Limb (tissue), 2 donors: ENCODE results near the gene VDAC1.
"Not testable (repeated sequence)": the region's sequence is repeated elsewhere in the genome, so short reads cannot be mapped to it uniquely, and the experiment has no call there.

Experiments
- DNase-seq, 2 donors: peaks; one replicate each; pipeline ENCODE4 v3.0.0-alpha.2; 2016; ENCODE audit errors: extremely low spot score in 2 of 2

The VDAC1 gene

GRCh38 chr5:133995883-133996563, 8.8 kb downstream of the VDAC1 start:
- DNase-seq, result no peak

DNA sequence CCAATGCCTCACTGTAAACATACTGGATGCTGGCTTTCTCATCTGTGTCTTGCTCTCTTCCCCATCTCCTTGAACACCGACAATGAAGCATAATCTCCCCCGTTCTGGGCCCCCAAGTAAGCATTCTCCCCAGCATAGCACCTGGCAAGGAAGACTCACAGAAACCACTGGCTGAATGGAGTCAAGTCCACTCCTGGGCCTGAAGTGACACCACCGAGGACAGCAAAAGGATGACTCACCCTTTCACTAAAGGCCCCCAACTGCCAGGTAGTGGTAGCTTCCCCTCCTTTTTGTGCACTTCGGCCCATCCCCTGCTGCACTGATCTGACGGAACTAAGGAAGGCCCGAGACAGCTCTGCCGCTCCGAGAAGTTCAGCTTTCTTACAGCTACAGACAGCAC, 9.4 kb downstream of the VDAC1 start:
- no peak for DNase-seq

DNA sequence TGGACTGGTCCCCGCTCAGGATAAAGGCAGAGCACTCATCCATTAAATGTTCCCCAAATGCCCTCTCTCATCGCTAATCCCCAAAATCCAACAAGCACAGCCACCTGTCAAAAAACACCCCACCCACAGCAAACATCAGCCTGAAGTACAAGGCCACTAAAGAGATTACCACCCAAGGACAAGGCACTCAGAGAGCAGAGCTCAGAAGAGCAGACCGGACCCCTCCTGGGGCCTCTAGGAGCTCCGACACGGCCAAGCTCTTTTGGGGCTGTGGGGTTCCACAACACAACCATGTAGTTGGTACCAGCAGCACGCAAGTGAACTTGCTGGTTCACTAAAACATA, 9.8 kb downstream of the VDAC1 start:
- no peak for DNase-seq

DNA sequence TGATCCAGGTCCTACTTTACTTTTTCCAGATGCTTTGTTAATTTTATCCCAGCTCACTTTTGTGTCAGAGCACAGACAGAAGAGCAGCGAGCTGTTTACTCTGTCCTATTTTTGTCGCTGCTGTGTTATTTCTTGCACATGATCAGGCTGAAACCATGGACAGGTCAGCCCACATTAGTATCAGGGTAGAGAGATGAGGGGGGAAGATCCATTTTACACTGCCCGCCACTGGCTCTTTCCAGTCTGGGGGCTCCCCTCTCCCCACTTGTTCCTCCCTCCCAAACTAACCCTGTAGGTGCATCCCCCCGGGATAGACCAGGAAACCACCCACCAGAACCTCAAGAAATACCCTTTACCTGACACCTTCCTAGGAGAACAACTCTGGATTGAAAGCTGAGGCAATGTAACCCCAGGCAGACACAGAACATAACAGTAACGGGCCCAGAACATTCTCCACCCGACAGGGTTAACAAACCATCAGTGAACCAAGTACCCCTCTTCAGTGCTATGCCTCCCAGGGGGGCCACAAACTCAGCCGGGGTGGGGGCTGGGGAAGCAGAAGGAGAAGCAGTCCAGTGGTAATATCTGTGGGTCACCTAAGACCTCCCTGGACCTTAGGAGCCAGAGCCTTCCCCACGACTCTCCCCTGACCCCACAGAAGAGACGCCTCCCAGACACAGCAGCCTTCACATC, 10.3 kb downstream of the VDAC1 start:
- no peak for DNase-seq

DNA sequence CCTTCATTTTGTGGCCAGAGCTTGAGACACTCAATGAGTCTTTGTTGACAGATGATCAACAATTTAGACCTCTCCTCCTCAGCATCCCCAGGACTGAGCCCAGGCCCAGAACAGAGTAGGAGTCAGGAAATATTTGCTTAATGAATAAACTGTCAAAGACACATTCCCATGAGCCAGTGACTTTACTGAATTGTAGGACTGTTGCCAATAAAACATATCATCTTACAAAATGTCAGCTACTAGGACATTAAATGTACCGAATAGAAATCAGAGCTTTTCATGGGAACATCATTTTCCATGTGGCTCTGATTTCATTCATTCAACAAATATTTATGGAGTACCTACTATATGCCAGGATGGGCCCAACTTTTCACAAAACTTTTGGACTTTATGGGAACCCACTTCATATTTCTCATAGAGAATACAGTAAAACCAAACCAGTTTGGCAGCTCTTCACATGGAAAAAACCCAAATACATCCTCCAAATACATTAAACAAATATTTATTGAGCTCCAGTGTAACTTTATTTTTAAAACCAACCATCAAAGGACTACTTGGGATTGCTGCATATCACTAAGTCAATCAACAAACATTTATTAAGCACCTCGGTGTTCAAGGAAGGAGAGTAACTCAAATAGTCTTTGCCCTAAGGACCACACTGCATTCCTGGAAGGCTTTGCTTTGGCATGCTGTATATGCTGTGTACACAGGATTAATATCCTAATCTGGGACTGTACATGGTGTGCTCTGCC, 11.4 kb downstream of the VDAC1 start:
- no peak for DNase-seq

- DNase-seq, result no peak
Measured at GRCh38 chr5:133992429-133993155, 12.2 kb downstream of the VDAC1 start.

DNA sequence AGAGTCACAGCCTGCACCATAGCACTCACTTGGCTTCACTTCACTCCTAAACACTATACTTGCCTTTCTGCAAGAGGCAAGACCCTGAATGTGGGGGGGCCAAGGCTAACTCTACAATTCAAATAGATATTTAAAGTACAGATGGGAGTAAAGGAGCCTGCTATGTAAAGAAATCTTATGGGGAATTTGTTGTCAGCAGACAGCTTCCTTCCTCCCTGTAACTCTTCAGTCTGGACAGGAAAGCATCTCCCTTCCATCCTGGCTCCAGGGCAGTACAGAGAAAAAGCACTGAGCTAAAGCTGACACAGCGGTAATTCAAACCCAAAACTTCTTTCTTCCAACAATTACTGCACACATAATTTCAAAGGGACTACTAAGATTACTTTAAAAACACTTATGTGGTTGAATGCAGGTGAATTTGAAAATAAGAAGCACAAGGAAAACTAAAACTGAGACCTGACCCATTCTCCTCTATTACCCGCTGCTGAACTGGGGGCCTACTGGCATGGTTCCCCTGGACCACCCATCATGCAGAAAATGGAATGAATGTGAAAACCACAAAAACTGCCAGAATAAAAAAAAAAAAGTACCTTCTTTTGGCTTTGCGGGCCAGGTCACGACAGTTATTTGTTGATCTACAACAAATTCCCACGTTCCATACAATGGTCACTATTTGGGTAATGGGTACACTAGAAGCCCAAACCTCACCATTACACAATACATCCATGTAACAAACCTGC, 13.4 kb downstream of the VDAC1 start:
- DNase-seq, result no peak

- no peak for DNase-seq
Measured at GRCh38 chr5:133990396-133990795, 14.4 kb downstream of the VDAC1 start.

- no peak for DNase-seq
Measured at GRCh38 chr5:133985540-133986180, 19.1 kb downstream of the VDAC1 start.

DNA sequence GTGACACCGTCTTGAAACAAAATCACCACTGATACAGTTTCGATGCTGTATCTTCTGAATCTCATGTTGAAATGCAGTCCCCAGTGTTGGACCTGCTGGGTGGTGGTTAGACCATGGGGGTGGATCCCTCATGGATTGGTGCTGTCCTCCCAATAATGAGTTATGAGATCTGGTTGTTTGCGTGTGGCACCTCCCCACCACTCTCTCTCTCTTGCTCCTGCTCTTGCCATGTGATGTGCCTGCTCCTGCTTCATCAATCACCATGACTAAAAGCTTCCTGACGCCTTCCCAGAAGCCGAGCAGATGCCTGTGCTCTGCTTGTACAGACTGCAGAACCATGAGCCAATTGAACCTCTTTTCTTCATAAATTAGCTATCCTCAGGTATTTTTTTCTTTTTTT, 21.1 kb downstream of the VDAC1 start:
- DNase-seq, result no peak

GRCh38 chr5:133981714-133982113, 23.1 kb downstream of the VDAC1 start:
- no peak for DNase-seq

DNA sequence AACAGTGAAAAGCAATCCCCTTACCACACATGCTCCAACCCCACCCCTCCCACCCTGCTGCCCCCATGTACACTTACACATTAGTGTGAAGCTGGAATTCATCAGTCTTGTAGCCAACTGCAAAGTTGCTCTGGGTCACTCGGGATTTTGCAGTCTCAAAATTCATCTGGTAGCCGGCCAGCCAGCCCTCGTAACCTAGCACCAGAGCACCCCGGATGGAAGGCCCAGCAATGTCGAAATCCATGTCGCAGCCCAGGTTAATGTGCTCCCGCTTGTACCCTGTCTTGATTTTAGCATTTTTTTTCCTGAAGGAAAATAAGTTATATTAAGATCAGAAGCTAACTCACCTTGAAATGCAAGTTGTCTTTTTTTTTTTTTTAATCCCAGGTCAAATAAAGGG, 24.1 kb downstream of the VDAC1 start:
- no peak for DNase-seq

DNA sequence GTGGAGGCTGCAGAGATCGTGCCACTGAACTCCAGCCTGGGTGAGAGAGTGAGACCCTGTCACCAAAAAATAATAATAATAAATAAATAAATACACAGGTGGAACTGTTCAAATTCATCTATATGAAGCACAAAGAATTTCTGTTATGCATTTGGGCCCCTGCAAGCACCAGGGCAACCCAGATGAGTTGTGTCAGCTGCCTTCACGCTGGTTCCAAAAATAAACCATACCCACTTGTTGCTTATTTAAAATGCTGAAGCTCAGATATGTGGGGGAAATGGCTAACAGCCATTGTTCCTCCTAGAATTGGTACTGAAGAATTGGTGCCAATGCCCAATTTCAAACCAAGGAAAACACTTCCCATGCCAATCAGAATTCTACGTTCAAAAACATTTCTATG, 25.8 kb downstream of the VDAC1 start:
- peak in 1 of 2 donors; percentile 13 for DNase-seq

DNA sequence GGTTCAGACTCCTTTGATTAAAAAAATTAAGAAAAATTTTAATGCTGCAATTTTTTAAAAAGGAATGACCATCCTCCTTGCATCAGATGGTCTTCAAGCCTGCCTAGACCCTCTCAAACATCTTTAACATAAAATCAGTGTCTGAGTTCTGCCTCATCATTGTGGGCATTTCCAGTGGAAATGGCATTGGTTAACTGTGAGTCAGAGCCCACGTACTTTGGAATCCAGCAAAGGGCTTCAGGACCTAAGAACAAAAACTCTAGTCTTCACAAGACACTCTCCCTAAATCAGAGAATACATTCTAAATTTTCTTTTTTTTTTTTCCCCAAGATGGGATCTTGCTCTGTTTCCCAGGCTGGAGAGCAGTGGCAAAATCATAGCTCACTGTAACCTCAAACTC, 26.9 kb downstream of the VDAC1 start:
- no peak for DNase-seq

DNA sequence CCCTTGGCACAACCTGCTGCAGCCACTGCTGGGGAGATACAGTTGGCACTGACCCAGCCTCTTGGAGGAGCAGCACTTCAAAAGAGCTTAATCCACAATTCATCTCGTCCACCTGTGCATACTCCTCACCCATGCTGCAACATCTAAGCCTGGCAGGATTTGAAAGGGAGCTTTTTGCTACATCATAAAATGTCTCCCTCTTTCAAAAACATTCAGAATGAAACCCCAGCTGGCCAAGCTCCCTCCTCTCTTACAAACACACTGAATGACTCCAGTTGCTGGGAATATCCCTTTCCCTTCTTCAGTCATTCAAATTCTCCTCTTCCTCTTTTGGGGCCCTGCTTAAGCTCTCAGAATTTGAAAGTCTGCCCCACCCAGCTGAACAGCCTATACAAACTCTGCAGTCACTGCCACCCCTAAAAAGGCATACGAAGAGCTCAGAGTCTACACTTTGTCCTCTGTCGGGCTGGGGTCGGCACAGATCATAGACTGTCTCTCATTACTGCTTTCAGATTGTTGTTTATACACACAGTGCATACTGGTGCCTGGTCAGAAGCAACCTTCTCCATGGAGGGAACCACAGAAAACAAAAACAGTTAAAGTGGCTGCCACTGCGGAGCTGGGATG, 27.5 kb downstream of the VDAC1 start:
- peak in 1 of 2 donors; percentile 25 for DNase-seq

DNA sequence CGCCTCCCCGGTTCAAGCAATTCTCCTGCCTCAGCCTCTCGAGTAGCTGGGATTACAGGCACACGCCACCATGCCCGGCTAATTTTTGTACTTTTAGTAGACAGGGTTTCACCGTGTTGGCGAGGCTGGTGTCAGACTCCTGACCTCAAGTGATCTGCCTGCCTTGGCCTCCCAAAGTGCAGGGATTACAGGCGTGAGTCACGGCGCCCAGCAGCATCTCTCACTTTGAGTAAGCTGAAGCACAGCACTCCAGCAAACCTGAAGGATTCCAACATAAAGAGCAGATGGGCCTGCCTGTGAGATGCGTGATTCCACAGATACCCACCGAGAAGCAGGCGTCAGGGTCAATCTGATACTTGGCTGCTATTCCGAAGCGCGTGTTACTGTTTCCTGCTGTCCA, 29.2 kb downstream of the VDAC1 start:
- DNase-seq, result not testable (repeated sequence)

- DNase-seq, result no peak
Measured at GRCh38 chr5:133974142-133974541, 30.6 kb downstream of the VDAC1 start.

- no peak for DNase-seq
Measured at GRCh38 chr5:133970325-133970909, 34.4 kb downstream of the VDAC1 start.

DNA sequence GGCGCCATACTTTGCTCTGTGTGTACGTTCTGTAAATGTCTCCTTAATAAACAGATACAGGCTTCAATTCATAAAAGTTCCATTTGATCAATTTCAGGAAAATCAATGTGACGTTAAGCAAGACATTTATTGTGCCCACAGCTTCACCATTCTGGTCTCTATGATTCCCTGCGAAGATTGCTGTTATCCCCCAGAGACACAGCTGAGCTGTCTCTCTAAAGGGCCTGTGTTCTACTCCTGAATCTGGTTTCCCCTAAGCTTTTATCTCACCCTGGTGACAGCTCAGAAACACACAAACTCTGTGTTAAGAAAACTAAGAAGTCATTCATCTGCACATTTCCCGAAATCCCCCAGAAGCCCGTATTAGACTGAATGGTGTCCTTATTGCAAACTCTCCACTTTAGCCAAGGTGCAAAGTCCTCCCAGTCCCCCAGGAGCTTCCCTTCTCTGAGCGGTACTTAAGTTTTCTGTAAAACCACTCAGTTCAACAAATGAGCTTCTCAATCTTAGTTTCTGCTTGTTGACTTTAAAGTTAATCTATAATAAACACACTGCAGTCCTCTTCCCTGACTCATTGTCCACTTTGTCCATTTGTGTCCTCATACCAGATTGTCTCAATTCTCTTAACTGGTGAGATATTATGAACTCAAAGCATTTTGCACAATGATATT, 35.0 kb downstream of the VDAC1 start:
- no peak for DNase-seq
